K562 (cell line): Measurements from ENCODE around the gene TACR2. TPM values are rescaled to one million over a fixed set of nuclear protein-coding genes. Genes with fewer than 3 reads are reported as not detected.
A peak's percentile ranks its signal among the peaks of the same experiment; 100 is the strongest.

Experiments used
- ATAC-seq: fragments of 200-7000 bp; cut with Tn5 transposase; 3 replicates; pipeline ENCODE4 v1.9.1; 2020; ENCODE audit warnings: moderate library complexity
- BruUV-seq: library from RNA; stranded (reverse); fragments of 400-500 nt; replicated peaks from 2 replicates; lab custom pipeline; 2021; lab: Mats Ljungman, UMichigan
- CTCF ChIA-PET: fragments of 300-600 bp; formaldehyde crosslinking; extraction: SDS; loops from one replicate; lab custom pipeline; 2021; ENCODE audit warnings: low intra/inter-chr PET ratio; lab: Yijun Ruan, JAX
- POLR2A ChIA-PET: fragments of 300-600, 350-650 bp; sonication (Branson Sonifier 250); formaldehyde crosslinking; extraction: SDS; loops from one replicate; lab custom pipeline; 2021; ENCODE audit warnings: antibody characterized with exemption, inconsistent platforms; lab: Yijun Ruan, JAX
- DNase-seq, 4 experiments: peaks; one replicate each; pipeline versions ENCODE4 v3.0.0 to v3.0.0-alpha.2; 2011 to 2018; ENCODE audit warnings: low spot score in 3 of 4, mixed read lengths in 3 of 4; ENCODE audit errors: extremely low read depth in 1 of 4
- FAIRE-seq: peaks from 2 replicates; lab custom pipeline; 2011; peaks lifted over from hg19 to GRCh38; lab: Jason Lieb, UNC
- H2AFZ ChIP-seq: 2 replicates; pipeline ENCODE4 v1.6.0; 2011; ENCODE audit warnings: low read depth, low read length, control low read depth, inconsistent platforms
- H3K27ac ChIP-seq: fragments of 200-600 bp; 3 replicates; pipeline ENCODE4 v1.8.0; 2011; ENCODE audit warnings: low read depth, mild to moderate bottlenecking, control low read depth, inconsistent platforms, low read length, moderate library complexity, mixed read lengths; ENCODE audit errors: extremely low read depth
- H3K27me3 ChIP-seq, 2 experiments: fragments of 300-600 bp in 1 of 2; 2 replicates in 1 of 2; 3 replicates in 1 of 2; pipeline versions ENCODE4 v1.6.0 to v1.8.0; 2011; ENCODE audit warnings: inconsistent platforms in 2 of 2, low read length in 2 of 2, mild to moderate bottlenecking in 1 of 2, mixed read lengths in 1 of 2, moderate library complexity in 1 of 2; ENCODE audit not compliant: control insufficient read depth in 2 of 2, insufficient read depth in 2 of 2
- H3K36me3 ChIP-seq: fragments of 300-600 bp; 3 replicates; pipeline ENCODE4 v1.8.0; 2011; ENCODE audit warnings: mild to moderate bottlenecking, low read length, inconsistent platforms; ENCODE audit not compliant: control insufficient read depth, insufficient read depth
- H3K4me1 ChIP-seq, 2 experiments: fragments of 200-600 bp in 1 of 2; replicated peaks in 1 of 2; 2 replicates in 1 of 2; 3 replicates in 1 of 2; pipeline versions ENCODE4 v1.5.1 to v1.8.0; 2011; ENCODE audit warnings: inconsistent platforms in 2 of 2, low read length in 2 of 2, mild to moderate bottlenecking in 1 of 2, mixed read lengths in 1 of 2, moderate library complexity in 1 of 2; ENCODE audit not compliant: control insufficient read depth in 2 of 2, insufficient read depth in 2 of 2
- H3K4me2 ChIP-seq: 2 replicates; pipeline ENCODE4 v1.6.1; 2011; ENCODE audit warnings: low read length, control low read depth, inconsistent platforms, mixed read lengths; ENCODE audit not compliant: insufficient read depth
- H3K4me3 ChIP-seq: fragments of 200-600 bp; sonication (generic), shearing (Covaris generic); 2 replicates; pipeline ENCODE4 v1.5.1; 2016; ENCODE audit warnings: control low read depth, inconsistent platforms
- H3K79me2 ChIP-seq: fragments of 200-600 bp; 3 replicates; pipeline ENCODE4 v1.8.0; 2011; ENCODE audit warnings: low read length, inconsistent platforms; ENCODE audit not compliant: control insufficient read depth, insufficient read depth
- H3K9ac ChIP-seq, 2 experiments: 2 replicates each; pipeline versions ENCODE4 v1.6.0 to v1.6.1; 2011; ENCODE audit warnings: low read depth in 2 of 2, low read length in 2 of 2, control low read depth in 1 of 2, inconsistent platforms in 1 of 2, mild to moderate bottlenecking in 1 of 2, mixed read lengths in 1 of 2; ENCODE audit not compliant: insufficient read depth in 1 of 2
- H3K9me1 ChIP-seq: one replicate; pipeline ENCODE4 v1.6.0; 2011; ENCODE audit warnings: inconsistent platforms, mild to moderate bottlenecking, low read length, moderate library complexity; ENCODE audit not compliant: control insufficient read depth, insufficient read depth
- H3K9me3 ChIP-seq: replicated peaks from 2 replicates; pipeline ENCODE4 v1.5.1; 2011; ENCODE audit warnings: low read depth, low read length, inconsistent platforms; ENCODE audit not compliant: control insufficient read depth, insufficient read depth
- H4K20me1 ChIP-seq: replicated peaks from 2 replicates; pipeline ENCODE4 v1.6.1; 2011; ENCODE audit warnings: low read length, inconsistent platforms, mixed read lengths; ENCODE audit not compliant: control insufficient read depth, insufficient read depth
- GATAD2A ChIP-seq: fragments of 450-650 bp; IDR thresholded peaks from 2 replicates; pipeline ENCODE4 v1.6.1; 2017
- IRF9 ChIP-seq: fragments of 450-650 bp; IDR thresholded peaks from 2 replicates; pipeline ENCODE4 v1.6.1; 2016; ENCODE audit warnings: missing biosample characterization, missing genetic modification characterization
- MAFK ChIP-seq: IDR thresholded peaks from 2 replicates; pipeline ENCODE4 v1.6.1; 2011; ENCODE audit warnings: low read length, improper control_type of control experiment
- MIER1 ChIP-seq: fragments of 450-650 bp; IDR thresholded peaks from 2 replicates; pipeline ENCODE4 v1.6.1; 2016; ENCODE audit warnings: antibody characterized with exemption, mild to moderate bottlenecking, low read depth
- MTA1 ChIP-seq: fragments of 450-650 bp; IDR thresholded peaks from 2 replicates; pipeline ENCODE4 v1.6.1; 2017; ENCODE audit warnings: borderline replicate concordance
- NFE2 ChIP-seq: IDR thresholded peaks from 2 replicates; pipeline ENCODE4 v1.6.1; 2014; ENCODE audit warnings: antibody characterized with exemption, low read depth
- PBX2 ChIP-seq, 2 experiments: IDR thresholded peaks in 1 of 2; conservative IDR thresholded peaks in 1 of 2; 2 replicates each; pipeline ENCODE4 v1.6.1; 2016; ENCODE audit warnings: low read depth in 2 of 2, mild to moderate bottlenecking in 1 of 2, missing compliant biosample characterization in 1 of 2, missing genetic modification characterization in 1 of 2, moderate library complexity in 1 of 2
- SREBF1 ChIP-seq: fragments of 150-350 bp; IDR thresholded peaks from 2 replicates; pipeline ENCODE4 v1.6.1; 2014; ENCODE audit warnings: antibody characterized with exemption, low read depth, low read length, borderline replicate concordance
- VEZF1 ChIP-seq: fragments of 200-800 bp; sonication (Bioruptor generic); IDR thresholded peaks from 2 replicates; pipeline ENCODE4 v1.6.1; 2017; ENCODE audit warnings: missing genetic modification characterization, missing compliant biosample characterization
- ZC3H8 ChIP-seq: fragments of 450-650 bp; IDR thresholded peaks from 2 replicates; pipeline ENCODE4 v1.6.1; 2017
- ZNF696 ChIP-seq: fragments of 250-450 bp; sonication (Bioruptor Pico); conservative IDR thresholded peaks from 2 replicates; pipeline ENCODE4 v1.4.0; 2020; ENCODE audit warnings: mild to moderate bottlenecking, moderate library complexity
- WGBS: fragments of 100-300 bp; shearing (Covaris generic); methylation state at CpG from one replicate; pipeline ENCODE4 v1.1.6; 2016; ENCODE audit warnings: low coverage, mixed read lengths; ENCODE audit not compliant: insufficient coverage; ENCODE audit errors: missing lambda C conversion rate; 5-methylcytosine and 5-hydroxymethylcytosine counted together
- in situ Hi-C: fragments of 300-500 bp; cut with MboI; formaldehyde crosslinking; loops from 4 replicates; pipeline ENCODE4 v1.15.0; 2018; ENCODE audit warnings: inconsistent platforms, mixed read lengths
- intact Hi-C: fragments of 100-400 bp; cut with micrococcal nuclease; formaldehyde crosslinking; loops from 2 replicates; pipeline ENCODE4 v1.14.2; 2022
- polyA plus RNA-seq, 8 experiments: library from polyadenylated mRNA; depleted of rRNA in 4 of 8; stranded (reverse) in 5 of 8; unstranded in 3 of 8; fragments of >200 nt; fragmentation: Nextera tagmentation in 2 of 8; fragmentation: Illumina TruSeq in 1 of 8; extraction: Ambion mirVana in 2 of 8; extraction: Trizol in 1 of 8; gene quantifications; 2 replicates each; pipeline versions ENCODE4 v1.2.1 to v1.2.3, GENCODE V29; 2011 to 2014; ENCODE audit warnings: inconsistent platforms in 1 of 8, missing spikeins in 1 of 8
- total RNA-seq, 7 experiments: library from RNA; depleted of rRNA in 6 of 7; stranded (reverse); fragments of >200 nt in 6 of 7; fragmentation: Illumina TruSeq in 2 of 7; extraction: Trizol in 2 of 7; gene quantifications; 2 replicates each; pipeline versions ENCODE4 v1.2.1 to v1.2.3, GENCODE V29; 2011 to 2021; ENCODE audit warnings: low replicate concordance in 1 of 7

The TACR2 gene
- total and polyA plus RNA-seq, 9 of the 15 experiments (the other 6 are each of a cell fraction or from before 2014, with no cell fraction given), result not detected

- H3K9ac ChIP-seq, result peak overlapping the region in 1 of 2 experiments; percentile 74; a peak in 1 of 4 replicates
- H3K36me3 ChIP-seq, result peaks cover 99% of the 10 kb centered on the region
- in situ Hi-C loops, result loop anchor here (5.0 kb wide), 1 partner anchor 143 kb away; no protein-coding TSS in a partner anchor
- peak overlapping the region; percentile 13; the same call in 1 of the 2 replicates for H3K4me2 ChIP-seq
- H3K9me1 ChIP-seq, result no peaks in the 10 kb centered on the region
- peaks cover 15% of the 10 kb centered on the region; the same call in 1 of the 2 replicates for H4K20me1 ChIP-seq
- peaks cover 12 to 17% of the 10 kb centered on the region in 2 experiments; a peak in 4 of 5 replicates for H3K4me1 ChIP-seq
- ATAC-seq (peak; percentile 88), DNase-seq (peak; percentile 65 to 86 (median 71)), FAIRE-seq (peak; percentile 85)
- POLR2A ChIA-PET, result interaction anchor here (0.6 to 3.2 kb wide), 19 partner anchors 9 to 992 kb away, joined by 3 to 14 read pairs (median 4); partner anchors contain the start of gene DDX21
- no TSS peak for BruUV-seq
- H3K79me2 ChIP-seq, result no peaks in the 10 kb centered on the region
- H3K9me3 ChIP-seq, result no peaks in the 10 kb centered on the region
- intact Hi-C loops, result loop anchor here (5.0 kb wide), 1 partner anchor 383 kb away; no protein-coding TSS in a partner anchor
- WGBS, result 67% methylated on average over 8 of the region's 8 CpGs
- H3K27ac ChIP-seq, result peak overlapping the region; percentile 65; the same call in 2 of the 3 replicates
- CTCF ChIA-PET, result interaction anchor here (1.0 kb wide), 1 partner anchor 152 kb away, joined by 10 read pairs; no protein-coding TSS in a partner anchor
- no peak overlapping the region for H3K4me3 ChIP-seq
- no peaks in the 10 kb centered on the region for H3K27me3 ChIP-seq
- H2AFZ ChIP-seq, result no peak overlapping the region
- TF ChIP-seq IRF9 (tag), result no peak
- TF ChIP-seq MTA1, result no peak
- TF ChIP-seq MAFK, result peak; percentile 54; the same call in 1 of the 2 replicates
- TF ChIP-seq GATAD2A, result no peak
- peak; percentile 81 for TF ChIP-seq NFE2
- no peak for TF ChIP-seq MIER1
- TF ChIP-seq PBX2 (CRISPR knock-in tag; IDR thresholded peaks at IDR 0.05; ENCODE audit: low read depth), result no peak
- TF ChIP-seq PBX2 (tag; conservative IDR thresholded peaks at IDR 0.05; ENCODE audit: low read depth), result peak; percentile 63
- no peak for TF ChIP-seq ZNF696
- peak; percentile 66; the same call in 1 of the 2 replicates for TF ChIP-seq VEZF1 (CRISPR knock-in tag)
- TF ChIP-seq SREBF1, result no peak
- TF ChIP-seq ZC3H8, result no peak
Measured at GRCh38 chr10:69389827-69390490, 26.8 kb downstream of the TACR2 start.
